ENCODE measurements around the gene VAT1L. TPM values are rescaled to one million over a fixed set of nuclear protein-coding genes. Genes with fewer than 3 reads are reported as not detected.

The VAT1L gene
- total and polyA plus RNA-seq, 2 donors (not counting 3 experiments of a cell fraction or from before 2014, with no cell fraction given) = 0.46 to 1.5 TPM

DNA sequence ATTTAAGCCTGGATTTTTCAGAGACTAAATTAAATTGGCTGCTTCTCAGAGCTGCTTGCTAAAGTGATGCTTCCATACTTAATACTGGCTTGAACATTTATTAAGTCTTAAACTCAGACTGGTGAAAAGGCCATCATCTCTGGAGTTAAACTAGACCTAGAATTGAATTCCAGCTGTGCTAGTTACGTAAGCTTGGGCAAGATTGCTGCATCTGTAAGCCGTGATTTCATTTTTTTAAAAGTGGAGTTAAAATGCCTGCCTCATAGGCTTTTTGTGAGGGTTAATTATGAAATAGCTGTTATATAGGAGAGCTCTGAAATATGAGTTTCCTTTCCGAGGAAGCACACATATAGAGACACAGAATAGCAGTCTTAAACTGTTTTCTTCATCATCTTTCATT is 84.7 kb downstream of the VAT1L start:
- H3K9me1 ChIP-seq (replicated peaks; ENCODE audit: control insufficient read depth, extremely low read depth, insufficient read depth, low read length) = no peaks in the 10 kb centered on the region
- FAIRE-seq (no peak), DNase-seq (ENCODE audit: low read depth, low spot score) (no peak)
- no peak overlapping the region for H2AFZ ChIP-seq (ENCODE audit: low read depth, low read length)
- peaks cover 0 to 3% of the 10 kb centered on the region in 2 experiments for H3K27me3 ChIP-seq (ENCODE audit: control insufficient read depth in 2 of 2, insufficient read depth in 2 of 2, low read length in 2 of 2)
- TF ChIP-seq FOS (IDR thresholded peaks at IDR 0.05; ENCODE audit: borderline replicate concordance, insufficient read depth, low read length) (no peak), GATA2 (IDR thresholded peaks at IDR 0.05; ENCODE audit: insufficient read depth, insufficient read length, low read depth, low read length) (no peak), CTCF (IDR thresholded peaks at IDR 0.05; ENCODE audit: extremely low read depth in 1 of 2, insufficient read depth in 1 of 2, low read depth in 1 of 2, low read length in 2 of 2) (no peak), POLR2A (IDR thresholded peaks at IDR 0.05; ENCODE audit: low read depth, low read length) (no peak), MYC (IDR thresholded peaks at IDR 0.05; ENCODE audit: low read depth, low read length) (no peak), POLR2AphosphoS5 (IDR thresholded peaks at IDR 0.05; ENCODE audit: insufficient read depth, low read depth, low read length) (no peak), MAX (IDR thresholded peaks at IDR 0.05; ENCODE audit: insufficient read depth, insufficient read length) (no peak), EZH2 (IDR thresholded peaks at IDR 0.05; ENCODE audit: borderline replicate concordance, low read depth, low read length, severe bottlenecking) (no peak), JUN (IDR thresholded peaks at IDR 0.05; ENCODE audit: borderline replicate concordance, insufficient read depth, insufficient read length, low read depth) (no peak)
- H3K9ac ChIP-seq (replicated peaks; ENCODE audit: extremely low read depth, insufficient read depth, low read length) = no peak overlapping the region
- no peak overlapping the region for H3K27ac ChIP-seq (ENCODE audit: insufficient read depth, low read depth, low read length)
- intact Hi-C loops (cut with micrococcal nuclease) (no loop called here), dilution Hi-C loops (cut with MboI; ENCODE audit: extremely low pct_ligation_motif_present, low sequenced_read_pairs) (no loop called here)
- no peaks in the 10 kb centered on the region for H3K9me3 ChIP-seq (replicated peaks; ENCODE audit: control insufficient read depth, insufficient read depth, low read length)
- peaks cover 9% of the 10 kb centered on the region for H3K4me1 ChIP-seq (ENCODE audit: control insufficient read depth, extremely low read depth, insufficient read depth, low read length)
- no peaks in the 10 kb centered on the region for H3K79me2 ChIP-seq (ENCODE audit: control insufficient read depth, insufficient read depth, low read length)
- H3K4me2 ChIP-seq (ENCODE audit: insufficient read depth, low read length) = no peak overlapping the region
- H3K36me3 ChIP-seq (ENCODE audit: control insufficient read depth in 2 of 2, extremely low read depth in 1 of 2, insufficient read depth in 2 of 2, low read length in 2 of 2) = no peaks in the 10 kb centered on the region
- POLR2A ChIA-PET = no interaction called here
- no peaks in the 10 kb centered on the region for H4K20me1 ChIP-seq (replicated peaks; ENCODE audit: control insufficient read depth, extremely low read depth, insufficient read depth, low read length)
- BruUV-seq (replicated peaks) = no TSS peak
- CTCF ChIA-PET = interaction anchor here (1.1 to 1.6 kb wide), 2 partner anchors 38 to 112 kb away, joined by 3 read pairs; no protein-coding TSS in a partner anchor
- H3K4me3 ChIP-seq (replicated peaks in 1 of 3; ENCODE audit: insufficient read depth in 1 of 3, low read depth in 1 of 3, low read length in 3 of 3) = no peak overlapping the region
